GM21381 (cell line): ENCODE results near the gene SCLT1.
"Not testable (repeated sequence)": the region's sequence is repeated elsewhere in the genome, so short reads cannot be mapped to it uniquely, and the experiment has no call there.

Source experiments
- ATAC-seq: cut with Tn5 transposase; IDR thresholded peaks from one replicate; pipeline ENCODE4 v1.9.1; 2021; ENCODE audit warnings: mild to moderate bottlenecking, moderate library complexity; ENCODE audit not compliant: unreplicated experiment

The SCLT1 gene

DNA sequence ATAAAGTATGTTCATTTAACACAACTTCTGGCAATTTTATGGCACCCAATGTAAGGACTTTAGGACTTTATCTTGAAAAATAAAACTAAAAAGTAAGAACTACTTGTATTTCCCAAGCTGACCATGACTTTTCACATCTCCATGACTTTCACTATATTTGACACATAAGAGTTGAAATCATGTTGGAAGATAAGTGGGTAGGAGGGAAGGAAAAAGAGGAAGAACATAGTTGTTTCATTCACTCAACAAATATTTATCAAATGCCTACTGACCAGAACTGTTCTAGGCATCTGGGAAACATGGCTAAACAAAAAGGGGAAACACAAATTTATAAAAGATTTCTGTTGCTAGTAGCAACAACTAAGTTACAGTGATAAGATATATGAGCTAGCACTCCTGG lies 16.0 kb downstream of the SCLT1 start:
- no peak for ATAC-seq

DNA sequence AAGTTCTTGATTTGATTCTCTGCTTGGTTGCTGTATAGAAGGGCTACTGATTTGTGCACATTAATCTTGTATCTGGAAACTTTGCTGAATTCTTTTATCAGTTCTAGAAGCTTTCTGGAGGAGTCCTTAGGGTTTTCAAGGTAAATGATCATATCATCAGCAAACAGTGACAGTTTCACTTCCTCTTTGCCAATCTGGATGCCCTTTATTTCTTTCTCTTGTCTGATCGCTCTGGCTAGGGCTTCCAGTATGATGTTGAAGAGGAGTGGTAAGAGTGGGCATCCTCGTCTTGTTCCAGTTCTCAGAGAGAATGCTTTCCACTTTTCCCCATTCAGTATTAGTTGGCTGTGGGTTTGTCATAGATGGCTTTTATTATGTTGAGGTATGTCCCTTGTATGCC lies 23.8 kb downstream of the SCLT1 start:
- ATAC-seq = not testable (repeated sequence)

DNA sequence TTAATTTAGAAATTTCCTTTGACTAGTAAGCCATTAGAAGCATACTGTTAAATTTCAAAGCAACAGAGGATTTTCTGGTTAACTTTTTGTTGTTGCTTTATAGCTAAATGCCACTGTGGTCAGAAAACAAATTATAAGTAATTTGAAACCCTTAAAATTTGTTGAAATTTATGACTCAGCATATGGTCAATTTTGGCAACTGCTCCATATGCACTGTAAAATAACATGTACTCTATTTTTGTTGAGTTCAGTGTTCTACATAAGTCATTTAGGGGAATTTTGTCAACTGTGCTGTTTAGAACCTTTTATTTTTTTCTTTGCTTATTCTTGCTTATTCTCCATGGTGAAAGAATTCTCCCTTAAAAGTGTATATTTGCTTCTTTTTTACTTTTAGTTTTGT lies 28.6 kb downstream of the SCLT1 start:
- no peak for ATAC-seq

DNA sequence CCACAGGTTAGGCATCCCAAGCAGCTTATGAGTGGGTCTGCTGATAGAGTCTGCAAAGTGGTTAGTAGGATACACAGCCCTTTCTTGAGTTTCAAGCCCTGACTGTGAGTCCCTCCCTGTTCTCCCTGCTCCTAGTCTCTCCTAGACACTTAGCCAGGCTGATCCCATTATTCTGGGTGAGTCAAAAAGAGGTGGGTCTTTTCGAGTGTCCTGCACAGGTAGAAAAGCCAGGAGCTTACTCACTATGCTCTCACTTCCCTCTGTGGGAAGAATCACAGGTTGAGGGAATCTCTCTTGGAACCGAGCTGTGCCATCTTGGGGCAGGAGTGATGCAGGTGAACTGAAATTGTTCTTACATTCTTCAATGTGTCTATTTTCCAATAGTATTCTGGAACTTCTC lies 29.7 kb downstream of the SCLT1 start:
- no peak for ATAC-seq

DNA sequence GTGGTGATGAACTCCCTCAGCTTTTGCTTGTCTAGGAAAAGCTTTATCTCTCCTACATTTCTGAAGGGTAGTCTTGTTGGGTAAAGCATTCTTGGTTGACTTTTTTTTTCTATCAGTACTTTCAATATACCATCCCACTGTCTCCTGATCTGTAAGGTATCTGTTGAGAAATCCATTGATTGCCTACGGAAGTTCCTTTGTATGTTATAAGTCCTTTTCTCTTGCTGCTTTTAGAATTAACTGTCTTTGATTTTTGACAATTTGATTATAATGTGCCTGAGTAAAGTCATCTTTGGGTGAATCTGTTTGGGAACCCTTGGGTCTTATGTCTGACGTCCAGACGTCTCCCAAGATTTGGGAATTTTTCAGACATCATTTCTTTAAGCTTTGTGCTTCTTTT lies 30.8 kb downstream of the SCLT1 start:
- ATAC-seq = no peak

DNA sequence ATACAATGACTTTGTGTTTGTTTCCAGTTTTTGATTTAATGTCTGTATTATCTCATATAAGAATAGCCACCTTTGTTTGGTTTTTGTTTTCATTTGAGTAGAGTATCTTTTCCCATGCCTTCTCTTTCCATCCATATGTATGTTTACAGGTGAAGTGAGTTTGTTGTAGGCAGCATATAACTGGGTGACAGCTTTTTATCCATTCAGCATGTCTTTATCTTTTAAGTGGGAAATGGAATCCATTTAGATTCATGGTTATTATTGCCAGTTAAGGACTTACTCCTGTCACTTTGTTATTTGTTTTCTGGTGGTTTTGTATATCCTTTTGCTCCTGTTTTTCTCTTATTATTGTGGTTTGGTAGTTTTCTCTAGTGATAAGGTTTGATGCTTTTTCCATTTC lies 34.3 kb downstream of the SCLT1 start:
- ATAC-seq = no peak

DNA sequence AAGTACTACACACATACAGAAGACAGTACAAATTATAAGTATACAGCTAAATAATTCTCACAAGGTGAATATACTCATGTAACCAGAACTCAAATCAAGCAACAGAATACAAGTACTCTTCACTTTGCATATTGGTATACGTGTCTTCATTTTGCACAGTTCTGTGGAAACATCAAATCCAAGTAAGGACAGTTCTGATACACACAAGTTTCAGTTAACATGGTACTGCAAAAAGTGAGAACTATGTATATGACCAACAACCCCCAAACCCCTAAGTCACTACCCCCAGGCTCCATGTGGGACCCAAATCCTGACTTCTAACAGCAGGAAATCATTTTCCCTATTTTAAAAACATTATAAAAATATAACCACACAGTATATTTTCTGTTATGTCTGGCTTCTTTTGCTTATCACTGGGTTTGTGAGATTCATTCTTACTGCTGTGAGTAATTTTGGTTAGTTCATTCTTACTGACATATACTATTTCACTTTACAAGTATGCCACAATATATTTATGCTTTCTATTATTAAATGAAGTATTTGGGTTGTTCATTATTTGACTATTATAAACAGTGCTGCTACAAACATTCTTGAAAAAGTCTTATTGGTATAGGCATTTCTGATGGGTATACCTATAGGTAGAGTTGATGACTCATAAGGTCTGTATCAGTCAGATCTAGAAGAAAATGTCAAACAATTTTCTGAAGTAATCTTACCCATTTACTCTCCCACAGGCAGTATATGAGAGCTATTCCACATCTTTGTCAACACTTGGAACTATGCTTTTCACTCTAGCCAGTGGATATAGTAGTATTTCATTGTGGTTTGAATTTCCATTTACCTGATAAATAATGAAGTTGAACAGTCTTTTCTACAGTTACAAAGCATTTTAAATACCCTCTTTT lies 47.0 kb downstream of the SCLT1 start:
- peak; percentile 50 for ATAC-seq

DNA sequence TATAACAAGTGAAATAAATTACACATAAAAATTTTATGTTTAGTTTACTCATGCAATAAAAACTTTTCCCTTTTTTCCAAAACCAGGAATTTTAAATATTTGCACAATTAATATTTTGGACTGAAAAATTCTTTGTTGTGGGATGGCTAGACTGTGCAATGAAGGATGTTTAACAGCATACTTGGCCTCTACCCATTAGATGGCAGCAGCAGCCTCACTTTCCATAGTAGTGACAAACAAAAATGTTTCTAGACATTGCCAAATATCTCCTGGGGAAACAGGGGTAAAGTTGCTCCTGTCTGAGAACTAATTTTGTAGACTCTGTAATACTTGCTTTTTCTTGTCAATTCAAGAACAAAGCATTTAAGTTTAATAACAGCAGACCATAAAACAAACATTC lies 49.8 kb downstream of the SCLT1 start:
- ATAC-seq = no peak

DNA sequence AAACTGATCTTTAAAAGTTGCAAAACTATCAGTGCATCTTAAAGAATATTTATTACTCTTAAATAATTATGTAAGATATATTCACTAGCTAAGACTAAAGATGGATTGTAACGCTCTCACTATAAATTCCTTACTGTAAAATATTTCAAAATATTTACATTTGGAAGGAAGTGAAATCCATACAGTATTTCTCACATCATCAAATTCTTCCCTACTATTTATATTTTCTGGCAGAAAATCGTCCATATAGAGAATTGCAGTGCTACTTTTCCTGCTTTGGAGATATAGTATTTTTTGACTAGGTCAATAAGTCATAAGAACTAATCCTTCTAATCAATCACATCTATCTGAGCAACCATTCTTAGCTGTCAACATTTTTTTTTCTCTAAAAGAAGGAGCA lies 52.9 kb downstream of the SCLT1 start:
- ATAC-seq = no peak

DNA sequence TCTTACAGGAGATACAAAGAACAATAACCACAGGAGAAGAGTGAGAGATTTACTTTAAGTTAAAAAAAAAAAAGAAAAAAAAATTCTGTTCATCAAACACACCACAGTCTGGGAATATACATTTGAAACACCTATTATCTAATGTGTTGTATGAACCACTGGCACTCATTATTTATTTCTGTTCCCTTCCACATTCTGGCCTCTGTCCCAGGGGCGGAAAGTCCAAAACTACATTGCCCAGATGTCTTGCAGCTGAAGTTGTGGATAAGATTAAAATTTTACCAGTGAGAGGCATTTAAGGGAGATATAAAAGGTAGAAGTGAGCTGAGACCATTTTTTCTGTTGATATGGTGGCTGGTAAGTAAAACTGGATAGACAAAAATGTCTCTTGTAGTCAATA lies 56.2 kb downstream of the SCLT1 start:
- ATAC-seq = no peak

DNA sequence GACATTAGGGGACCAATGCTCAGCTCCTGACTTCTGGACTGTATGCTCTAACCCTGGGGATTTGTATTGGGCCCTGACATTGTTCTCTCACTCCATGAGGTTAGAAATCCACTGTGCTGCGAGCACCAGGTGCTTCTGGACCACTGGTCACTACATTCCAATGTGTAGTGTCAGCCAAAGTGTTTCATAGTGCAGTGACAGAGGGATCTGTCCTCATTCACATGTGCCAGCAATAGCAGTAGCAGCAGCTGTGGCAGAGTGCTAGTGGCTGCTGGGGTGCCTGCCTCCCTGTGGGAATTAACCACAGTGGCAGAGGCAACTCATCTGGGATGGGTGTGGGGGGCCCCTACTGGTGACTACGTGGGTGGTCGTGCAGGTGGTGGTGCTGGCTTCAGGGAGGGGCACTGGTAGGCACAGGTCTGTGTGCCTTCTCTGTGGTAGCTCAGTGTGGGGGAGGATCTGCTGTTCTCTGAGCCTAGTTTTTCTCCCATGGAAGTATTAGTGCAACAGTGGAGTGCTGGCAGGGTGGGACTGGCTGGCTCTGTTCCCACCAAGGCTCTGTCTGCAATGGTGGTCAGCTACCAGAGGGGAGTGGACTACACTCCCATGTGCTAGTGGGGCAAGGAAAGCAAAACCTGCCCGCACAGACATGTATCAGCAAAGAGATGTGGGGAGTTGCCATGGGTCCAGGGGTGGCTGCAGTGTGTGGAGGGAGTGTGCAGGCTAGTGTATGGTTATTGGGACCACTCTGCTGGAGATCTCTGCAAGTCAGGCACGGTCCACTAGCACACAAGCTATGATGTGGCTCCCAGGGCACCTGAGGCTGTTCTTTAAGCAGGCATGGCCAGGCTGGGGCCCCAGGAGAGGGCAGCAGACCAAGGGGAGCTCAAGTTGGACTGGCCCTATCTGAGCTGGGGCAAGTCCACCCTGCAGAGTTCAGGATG lies 78.5 kb downstream of the SCLT1 start:
- ATAC-seq = no peak

DNA sequence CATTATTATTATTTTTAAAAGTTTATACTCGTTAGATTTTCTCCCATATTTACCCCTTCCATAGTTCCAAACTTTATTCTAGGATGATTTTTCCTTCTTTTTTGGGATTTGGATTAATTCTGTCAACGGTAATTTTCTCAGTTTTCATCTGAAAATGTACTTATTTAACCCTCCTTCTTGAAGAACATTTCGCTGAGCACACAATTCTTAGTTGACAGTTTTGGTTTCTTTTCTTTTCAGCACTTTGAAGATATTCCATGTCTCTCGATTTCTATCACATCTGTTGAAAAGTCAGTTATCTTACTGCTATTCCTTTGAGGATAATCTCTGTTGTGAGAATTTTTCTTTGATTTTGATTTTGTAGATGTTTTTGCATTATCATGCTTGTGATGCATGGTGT lies 85.2 kb downstream of the SCLT1 start:
- no peak for ATAC-seq

DNA sequence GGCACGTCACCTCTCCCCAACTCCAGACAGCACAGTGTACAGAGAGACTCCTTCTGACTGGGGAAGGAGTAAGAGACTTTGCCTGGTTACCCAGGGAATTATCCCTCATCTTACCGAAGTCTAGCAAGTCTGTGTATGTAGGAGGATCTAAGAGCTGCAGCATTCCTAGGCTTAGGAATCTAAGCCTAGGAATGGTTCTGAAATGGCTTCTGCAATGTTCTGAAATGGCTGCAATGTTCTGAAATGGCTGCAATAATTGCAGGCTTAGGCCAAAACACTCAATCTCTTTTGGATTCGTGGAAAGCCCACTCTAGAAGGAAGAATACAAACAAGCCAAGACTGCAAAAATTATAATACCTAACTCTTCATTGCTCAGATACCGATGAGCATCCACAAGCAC lies 106.4 kb downstream of the SCLT1 start:
- no peak for ATAC-seq

DNA sequence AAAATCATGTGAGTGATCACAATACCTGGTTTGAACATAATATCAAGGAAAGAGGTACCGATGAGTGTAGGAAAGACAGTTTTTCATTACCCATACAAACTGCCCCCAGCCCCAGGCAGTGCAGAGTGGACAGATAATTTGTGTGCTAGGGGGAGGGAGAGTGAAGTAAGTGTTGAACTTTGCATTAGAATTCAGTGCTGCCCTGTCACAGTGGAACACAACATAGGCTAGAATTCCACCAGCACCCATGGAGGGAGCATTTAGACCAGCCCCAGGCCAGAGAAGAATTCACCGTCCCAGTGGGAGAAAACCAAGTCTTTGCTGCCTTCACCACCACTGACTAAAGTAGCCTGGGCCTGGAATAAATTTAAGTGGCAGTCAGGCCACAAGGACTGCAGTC lies 107.3 kb downstream of the SCLT1 start:
- no peak for ATAC-seq

DNA sequence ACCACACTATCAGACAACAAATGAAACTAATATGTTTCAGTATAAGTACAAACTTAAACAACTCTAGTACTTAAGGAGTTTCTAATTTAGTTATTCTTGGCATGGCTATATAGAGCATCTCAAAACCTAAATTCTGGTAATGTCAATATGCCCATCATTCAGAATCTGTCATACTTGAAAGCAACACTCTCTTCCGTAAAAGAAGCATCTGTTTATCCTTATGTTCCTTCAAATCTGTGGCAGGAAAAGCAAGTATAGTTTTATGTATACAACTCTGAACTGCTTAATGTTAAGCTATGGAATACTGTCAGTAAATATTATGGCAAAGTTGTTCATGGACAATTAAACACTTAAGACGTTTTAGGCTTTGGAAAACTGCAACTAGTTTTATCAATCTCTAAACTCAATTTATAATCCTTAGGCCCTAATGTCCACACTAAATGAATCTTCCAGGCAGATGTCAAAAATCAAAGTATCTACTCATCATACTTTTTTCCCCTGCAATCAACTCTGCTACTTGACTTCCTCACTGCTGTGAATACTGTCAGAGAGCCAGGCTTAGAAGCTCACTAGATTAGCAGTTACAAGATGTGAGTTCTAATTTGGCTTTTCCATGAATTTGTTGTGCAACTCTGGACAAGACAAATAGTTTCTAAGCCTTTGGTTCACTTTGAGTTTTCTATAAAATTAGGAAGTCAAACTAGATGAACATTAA lies 109.4 kb downstream of the SCLT1 start:
- no peak for ATAC-seq

DNA sequence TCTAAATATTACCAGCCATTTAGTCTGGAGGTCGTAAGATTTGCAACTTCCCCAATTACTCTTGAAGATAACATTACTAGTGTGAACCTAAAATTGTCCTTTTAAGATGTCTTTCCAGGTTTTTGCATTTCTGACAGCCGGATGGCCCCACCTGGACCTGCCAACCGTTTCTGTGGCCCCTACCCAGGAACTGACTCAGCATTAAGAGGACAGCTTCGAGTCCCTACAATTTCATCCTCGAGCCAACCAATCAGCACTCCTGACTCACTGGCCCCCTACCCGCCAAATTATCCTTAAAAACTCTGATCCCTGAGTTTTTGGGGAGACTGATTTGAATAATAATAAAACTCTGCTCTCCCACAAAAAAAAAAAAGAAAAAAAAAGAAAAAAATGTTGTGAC lies 112.0 kb downstream of the SCLT1 start:
- no peak for ATAC-seq

DNA sequence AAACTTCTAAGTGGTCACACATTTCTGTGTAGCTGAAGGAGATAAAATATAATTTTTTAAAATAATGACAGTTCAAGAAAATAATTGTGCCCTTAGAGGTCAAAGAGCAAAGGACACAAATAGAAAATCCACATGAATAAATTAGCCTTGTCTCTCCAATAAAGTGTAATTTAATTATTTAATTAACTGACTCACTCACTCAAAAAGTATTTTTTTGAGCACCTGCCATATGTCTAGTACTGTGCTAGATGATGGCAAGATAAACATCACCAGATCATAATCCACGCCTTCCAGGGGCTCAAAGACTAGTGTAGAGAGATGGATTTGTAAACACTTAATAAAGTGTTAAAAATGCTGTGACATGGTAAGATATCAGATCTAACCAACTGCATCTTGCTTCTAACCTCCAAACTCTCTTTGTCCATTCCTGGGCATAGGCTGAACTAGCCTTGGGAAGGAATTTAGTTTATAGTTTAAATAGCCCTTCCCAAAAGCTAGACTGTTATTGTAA lies 112.5 kb downstream of the SCLT1 start:
- ATAC-seq = no peak

DNA sequence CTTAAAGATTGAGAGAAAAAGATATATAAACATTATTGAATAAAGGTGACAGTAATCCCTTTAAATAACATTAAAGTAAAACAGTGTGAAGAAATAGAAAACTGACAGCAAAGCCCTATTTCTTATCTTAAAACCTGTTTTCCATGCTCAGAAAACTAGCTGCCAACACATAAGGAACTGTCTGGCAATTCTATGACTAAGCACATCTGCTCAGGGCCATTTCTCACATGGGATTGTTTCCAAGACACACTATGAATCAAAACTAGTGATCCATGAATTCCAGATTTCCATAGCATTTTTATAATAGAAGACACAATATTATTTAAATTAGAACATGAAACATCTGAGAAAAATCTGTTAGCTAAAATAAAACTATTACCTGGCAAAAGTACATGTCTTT lies 113.4 kb downstream of the SCLT1 start:
- ATAC-seq = no peak

DNA sequence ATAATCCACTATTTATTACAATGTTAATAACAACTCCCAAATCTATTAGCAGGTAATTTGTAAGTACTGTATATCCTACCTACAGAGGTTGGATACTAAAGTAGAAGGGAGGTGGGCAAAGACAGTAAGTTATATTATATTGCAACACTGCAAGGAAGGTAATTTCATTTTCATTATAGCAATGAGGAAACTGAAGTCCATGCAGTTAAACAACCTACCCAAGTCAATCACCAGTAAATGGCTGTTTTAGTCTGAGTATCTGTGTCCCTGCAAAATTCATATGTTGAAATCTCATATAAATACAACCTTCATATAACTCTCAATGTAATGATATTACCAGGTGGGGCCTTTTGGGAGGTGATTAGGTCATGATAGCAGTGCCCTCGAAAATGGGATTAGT lies 114.4 kb downstream of the SCLT1 start:
- no peak for ATAC-seq

DNA sequence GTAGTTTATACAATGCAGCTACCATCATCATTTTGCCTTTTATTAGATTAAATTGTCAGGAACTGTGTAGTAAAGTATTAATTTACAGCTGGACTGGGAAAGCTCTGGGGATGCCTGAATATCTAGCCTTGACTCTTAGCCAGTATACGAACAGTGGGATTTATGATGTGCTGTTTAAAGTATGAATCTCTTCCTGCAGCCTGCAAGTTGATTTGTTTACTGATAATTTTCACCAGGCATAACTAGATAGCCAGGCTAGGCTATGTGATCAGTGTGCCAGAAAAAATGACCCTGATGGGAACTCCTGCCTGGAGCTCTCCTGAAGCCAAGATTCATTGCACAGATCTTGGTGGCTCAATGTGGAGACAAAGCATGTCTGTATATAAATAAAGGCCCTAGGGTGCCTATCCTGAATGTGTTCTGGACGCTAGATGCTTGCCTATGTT lies 119.2 kb downstream of the SCLT1 start:
- no peak for ATAC-seq

DNA sequence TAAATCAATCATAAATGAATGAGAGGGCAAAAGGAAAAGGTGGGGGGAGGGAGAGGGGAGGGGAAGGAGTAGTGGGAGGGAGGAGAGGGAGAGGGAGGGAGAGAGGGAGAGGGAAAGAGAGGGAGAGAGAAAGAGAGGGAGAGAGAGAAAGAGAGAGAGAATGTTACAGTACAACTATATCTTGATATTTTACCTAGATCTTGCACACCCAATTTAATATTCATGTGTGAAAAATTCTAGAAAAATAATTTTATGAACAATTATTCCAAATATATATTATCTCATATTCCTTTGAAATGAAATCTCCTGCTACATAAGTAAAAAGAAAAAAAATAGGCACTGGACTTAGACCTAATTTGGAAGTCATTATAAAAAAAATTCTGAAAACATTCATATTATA lies 120.0 kb downstream of the SCLT1 start:
- ATAC-seq = no peak
